Nephron (organoid): ENCODE measurements around the gene RELN.
"Not testable (repeated sequence)": the region's sequence is repeated elsewhere in the genome, so short reads cannot be mapped to it uniquely, and the experiment has no call there.

Source experiments
- H3K27ac Mint-ChIP-seq, 3 experiments: 2 replicates each; pipeline ENCODE4 v1.8.0; 2020; ENCODE audit warnings: mixed read lengths in 3 of 3, mild to moderate bottlenecking in 2 of 3, moderate library complexity in 1 of 3
- H3K27me3 Mint-ChIP-seq: 2 replicates; pipeline ENCODE4 v1.8.0; 2021; ENCODE audit warnings: low read depth, mild to moderate bottlenecking, moderate library complexity, mixed read lengths
- H3K36me3 Mint-ChIP-seq: 2 replicates; pipeline ENCODE4 v1.8.0; 2020; ENCODE audit warnings: low read depth, mixed read lengths
- H3K4me1 Mint-ChIP-seq: 2 replicates; pipeline ENCODE4 v1.8.0; 2020; ENCODE audit warnings: mixed read lengths
- H3K4me3 Mint-ChIP-seq, 3 experiments: 2 replicates each; pipeline ENCODE4 v1.8.0; 2020; ENCODE audit warnings: mild to moderate bottlenecking in 3 of 3, mixed read lengths in 3 of 3, moderate library complexity in 2 of 3
- H3K9me3 Mint-ChIP-seq: 2 replicates; pipeline ENCODE4 v1.8.0; 2020; ENCODE audit warnings: mixed read lengths
- CTCF ChIP-seq, 3 experiments: fragments of 200-600 bp; sonication (generic); IDR thresholded peaks; one replicate each; pipeline ENCODE4 v1.5.0; 2021; ENCODE audit warnings: antibody characterized with exemption in 3 of 3; ENCODE audit not compliant: unreplicated experiment in 3 of 3

RELN gene

DNA sequence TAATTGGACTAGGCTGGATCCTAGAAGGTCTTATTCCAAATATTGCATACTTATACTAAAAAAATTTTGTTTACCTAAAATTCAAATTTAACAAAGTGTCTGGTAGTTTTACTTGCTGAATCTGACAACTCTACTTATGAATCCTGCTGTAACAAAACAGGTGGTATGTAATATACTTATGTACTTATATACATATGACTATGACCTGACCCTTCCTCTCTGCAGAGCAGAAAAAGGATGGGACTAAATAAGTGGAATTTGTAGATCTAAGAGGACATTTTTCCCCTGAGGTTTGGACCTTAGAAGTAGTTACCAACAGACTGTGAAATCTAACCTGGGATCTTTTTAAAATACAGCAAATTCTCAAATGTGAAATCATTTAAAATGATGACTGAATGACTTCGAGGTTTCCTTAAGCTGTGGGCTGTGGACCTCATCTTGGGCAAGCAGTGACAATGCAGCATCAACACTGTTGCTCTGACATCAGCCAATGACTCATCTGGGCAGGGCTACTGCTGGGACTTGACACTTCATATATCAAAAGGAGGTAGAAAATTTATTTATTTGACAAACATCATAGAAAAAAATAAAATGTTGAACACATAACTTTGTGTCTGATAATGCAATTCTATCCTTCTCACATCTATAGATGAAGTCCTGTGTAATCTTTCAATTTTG is 73.6 kb downstream of the RELN start:
- no peaks in the 10 kb centered on the region for H3K4me1 Mint-ChIP-seq
- no peak for TF ChIP-seq CTCF (IDR thresholded peaks at IDR 0.05; ENCODE audit: unreplicated experiment in 3 of 3)
- no peak overlapping the region for H3K4me3 Mint-ChIP-seq
- H3K9me3 Mint-ChIP-seq: no peaks in the 10 kb centered on the region
- no peaks in the 10 kb centered on the region for H3K36me3 Mint-ChIP-seq
- H3K27me3 Mint-ChIP-seq: no peaks in the 10 kb centered on the region
- H3K27ac Mint-ChIP-seq: no peak overlapping the region

- Mint-ChIP-seq H3K27me3 (no peaks in the 10 kb centered on the region), H3K36me3 (no peaks in the 10 kb centered on the region), H3K4me1 (no peaks in the 10 kb centered on the region), H3K4me3 (no peak overlapping the region), H3K9me3 (no peaks in the 10 kb centered on the region), H3K27ac (no peak overlapping the region)
- no peak for TF ChIP-seq CTCF (IDR thresholded peaks at IDR 0.05; ENCODE audit: unreplicated experiment in 3 of 3)
Measured at GRCh38 chr7:103914147-103914899, 75.1 kb downstream of the RELN start.

GRCh38 chr7:103912891-103913605 is 76.4 kb downstream of the RELN start:
- TF ChIP-seq CTCF (IDR thresholded peaks at IDR 0.05; ENCODE audit: unreplicated experiment in 3 of 3): no peak
- Mint-ChIP-seq H3K27me3 (no peaks in the 10 kb centered on the region), H3K4me1 (no peaks in the 10 kb centered on the region), H3K36me3 (no peaks in the 10 kb centered on the region), H3K9me3 (no peaks in the 10 kb centered on the region), H3K4me3 (no peak overlapping the region), H3K27ac (no peak overlapping the region)

DNA sequence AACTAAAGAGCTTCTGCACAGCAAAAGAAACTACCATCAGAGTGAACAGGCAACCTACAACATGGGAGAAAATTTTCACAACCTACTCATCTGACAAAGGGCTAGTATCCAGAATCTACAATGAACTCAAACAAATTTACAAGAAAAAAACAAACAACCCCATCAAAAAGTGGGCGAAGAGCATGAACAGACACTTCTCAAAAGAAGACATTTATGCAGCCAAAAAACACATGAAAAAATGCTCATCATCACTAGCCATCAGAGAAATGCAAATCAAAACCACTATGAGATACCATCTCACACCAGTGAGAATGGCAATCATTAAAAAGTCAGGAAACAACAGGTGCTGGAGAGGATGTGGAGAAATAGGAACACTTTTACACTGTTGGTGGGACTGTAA is 78.4 kb downstream of the RELN start:
- not testable (repeated sequence) for H3K9me3 Mint-ChIP-seq, H3K4me1 Mint-ChIP-seq, H3K36me3 Mint-ChIP-seq, H3K27me3 Mint-ChIP-seq, H3K4me3 Mint-ChIP-seq, H3K27ac Mint-ChIP-seq

DNA sequence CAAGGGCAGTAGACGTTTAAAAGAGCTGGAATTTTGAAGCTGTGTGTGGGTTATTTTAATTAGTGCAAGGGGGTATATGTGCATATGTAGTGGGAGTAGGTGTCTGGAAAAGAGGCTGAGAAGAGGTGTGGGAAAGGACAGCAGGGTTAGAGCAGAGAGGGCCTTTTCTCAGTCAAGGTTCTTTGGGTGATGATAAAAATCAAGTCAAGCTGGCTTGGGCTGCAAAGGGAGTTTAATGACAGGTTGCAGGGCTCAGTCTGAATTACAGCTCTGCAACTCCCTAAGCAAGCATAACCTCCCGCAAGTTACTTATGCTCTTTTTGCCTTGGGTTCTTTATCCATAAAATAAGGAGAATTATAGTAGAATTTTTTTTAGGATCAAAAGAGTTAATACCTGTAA is 83.5 kb downstream of the RELN start:
- Mint-ChIP-seq H3K4me3 (no peak overlapping the region), H3K27me3 (peaks cover 3% of the 10 kb centered on the region), H3K27ac (no peak overlapping the region), H3K9me3 (no peaks in the 10 kb centered on the region), H3K36me3 (no peaks in the 10 kb centered on the region), H3K4me1 (no peaks in the 10 kb centered on the region)
- no peak for TF ChIP-seq CTCF (IDR thresholded peaks at IDR 0.05; ENCODE audit: unreplicated experiment in 3 of 3)

DNA sequence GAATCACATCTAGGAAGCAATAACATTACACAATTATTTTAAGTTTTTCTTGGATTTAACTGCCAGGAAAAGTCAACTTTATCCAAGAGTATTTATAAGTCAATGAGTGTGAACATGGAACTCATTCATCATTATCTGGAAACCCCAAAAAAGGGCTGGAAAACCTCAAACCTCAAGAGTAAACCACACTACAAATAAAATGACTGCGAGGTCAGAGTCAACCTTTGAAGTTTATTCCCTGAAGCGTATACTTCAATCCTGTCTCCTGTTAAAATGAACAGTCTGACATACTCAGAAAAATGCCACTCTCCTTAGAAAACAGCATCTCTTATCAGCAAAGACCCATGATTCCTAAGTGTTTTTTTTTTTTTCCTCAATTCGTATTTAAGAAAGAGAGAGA is 86.5 kb downstream of the RELN start:
- no peaks in the 10 kb centered on the region for H3K4me1 Mint-ChIP-seq
- no peaks in the 10 kb centered on the region for H3K9me3 Mint-ChIP-seq
- H3K27me3 Mint-ChIP-seq: peaks cover 2% of the 10 kb centered on the region
- no peak overlapping the region for H3K4me3 Mint-ChIP-seq
- no peak overlapping the region for H3K27ac Mint-ChIP-seq
- no peaks in the 10 kb centered on the region for H3K36me3 Mint-ChIP-seq
- no peak for TF ChIP-seq CTCF (IDR thresholded peaks at IDR 0.05; ENCODE audit: unreplicated experiment in 3 of 3)

DNA sequence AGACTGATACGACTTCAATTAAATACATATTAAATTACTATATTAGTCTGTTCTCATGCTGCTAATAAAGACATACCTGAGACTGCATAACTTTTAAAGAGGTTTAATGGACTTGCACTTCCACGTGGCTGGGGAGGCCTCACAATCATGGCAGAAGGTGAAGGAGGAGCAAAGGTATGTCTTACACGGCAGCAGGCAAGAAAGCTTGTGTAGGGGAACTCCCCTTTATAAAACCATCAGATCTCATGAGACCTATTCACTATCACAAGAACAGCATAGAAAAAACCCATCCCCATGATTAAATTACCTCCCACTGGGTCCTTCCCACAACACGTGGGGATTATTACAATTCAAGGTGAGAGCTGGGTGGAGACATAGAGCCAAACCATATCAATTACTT is 92.6 kb downstream of the RELN start:
- not testable (repeated sequence) for H3K4me3 Mint-ChIP-seq, H3K9me3 Mint-ChIP-seq, H3K36me3 Mint-ChIP-seq, H3K27ac Mint-ChIP-seq, H3K4me1 Mint-ChIP-seq, H3K27me3 Mint-ChIP-seq
